Thoracic aorta (tissue), 2 donors: ENCODE data around the gene IL17RA. TPM values are rescaled to one million over a fixed set of nuclear protein-coding genes. Genes with fewer than 3 reads are reported as not detected.

Experiments used
- ATAC-seq: fragments of 150-250 bp; one replicate; pipeline ENCODE4 v1.8.0; 2017; ENCODE audit warnings: low read depth; ENCODE audit not compliant: insufficient number of reproducible peaks, low FRiP score
- DNase-seq: peaks from one replicate; pipeline ENCODE4 v3.0.0-alpha.2; 2020; ENCODE audit warnings: low spot score
- H3K27ac ChIP-seq, 2 donors: fragments of 200-600 bp; sonication (generic); 1 replicate in 1 of 2; 2 replicates in 1 of 2; pipeline ENCODE4 v1.5.1; 2016; ENCODE audit warnings: mild to moderate bottlenecking in 2 of 2, moderate library complexity in 2 of 2
- H3K27me3 ChIP-seq: fragments of 200-600 bp; sonication (generic); replicated peaks from 2 replicates; pipeline ENCODE4 v1.6.0; 2016; ENCODE audit warnings: mild to moderate bottlenecking; ENCODE audit not compliant: insufficient read depth
- H3K36me3 ChIP-seq: fragments of 200-600 bp; sonication (generic); one replicate; pipeline ENCODE4 v1.5.1; 2016
- H3K4me1 ChIP-seq, 2 donors: fragments of 200-600 bp; sonication (generic); 1 replicate in 1 of 2; 2 replicates in 1 of 2; pipeline versions ENCODE4 v1.5.1 to v1.6.0; 2016; ENCODE audit warnings: low read depth in 2 of 2, mild to moderate bottlenecking in 1 of 2; ENCODE audit not compliant: control insufficient read depth in 1 of 2
- H3K4me3 ChIP-seq: fragments of 200-600 bp; sonication (generic); 2 replicates; pipeline ENCODE4 v1.5.1; 2016; ENCODE audit warnings: mild to moderate bottlenecking
- H3K9me3 ChIP-seq: fragments of 200-600 bp; sonication (generic); 2 replicates; pipeline ENCODE4 v1.5.1; 2016
- total RNA-seq, 2 donors: library from RNA; depleted of rRNA; stranded (reverse); fragments of >200 nt; gene quantifications; one replicate each; pipeline versions ENCODE4 v1.1.0 to v1.2.3, GENCODE V29; 2016
- TF ChIP-seq, protein P1 (sequence below): fragments of 200-600 bp; sonication (generic); IDR thresholded peaks from one replicate; pipeline ENCODE4 v1.5.1; 2019; ENCODE audit warnings: antibody characterized with exemption

Gene IL17RA
- total RNA-seq, 2 donors from 2014 or later = 28.4 to 34.1 TPM

DNA sequence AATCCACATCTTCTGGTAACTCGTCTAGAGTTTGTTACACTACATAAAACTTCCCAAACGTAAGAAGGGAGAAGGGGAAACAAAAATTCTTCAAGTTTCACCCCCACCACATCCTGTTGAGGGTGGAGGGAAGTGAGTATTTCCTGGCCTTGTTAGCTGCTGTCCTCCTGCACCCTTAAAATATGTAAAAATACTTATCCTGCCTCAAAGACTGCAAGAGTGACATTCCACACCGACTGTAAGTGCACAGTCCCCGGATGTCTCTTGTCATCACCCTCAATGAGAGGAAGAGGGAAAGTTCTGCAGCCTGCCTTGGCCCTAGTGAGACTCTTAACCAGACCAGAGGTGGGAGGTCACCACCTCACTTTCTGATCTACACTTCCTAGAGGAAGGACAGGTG, 33.1 kb downstream of the IL17RA start:
- DNase-seq = no peak
- Histone ChIP-seq H3K4me3 (no peak overlapping the region), H3K27me3 (peaks cover 12% of the 10 kb centered on the region), H3K9me3 (no peaks in the 10 kb centered on the region), H3K4me1 (peaks cover 5 to 8% of the 10 kb centered on the region in 2 donors), H3K36me3 (no peaks in the 10 kb centered on the region), H3K27ac (no peak overlapping the region)
- no peak for ATAC-seq
- TF ChIP-seq, protein P1, sequence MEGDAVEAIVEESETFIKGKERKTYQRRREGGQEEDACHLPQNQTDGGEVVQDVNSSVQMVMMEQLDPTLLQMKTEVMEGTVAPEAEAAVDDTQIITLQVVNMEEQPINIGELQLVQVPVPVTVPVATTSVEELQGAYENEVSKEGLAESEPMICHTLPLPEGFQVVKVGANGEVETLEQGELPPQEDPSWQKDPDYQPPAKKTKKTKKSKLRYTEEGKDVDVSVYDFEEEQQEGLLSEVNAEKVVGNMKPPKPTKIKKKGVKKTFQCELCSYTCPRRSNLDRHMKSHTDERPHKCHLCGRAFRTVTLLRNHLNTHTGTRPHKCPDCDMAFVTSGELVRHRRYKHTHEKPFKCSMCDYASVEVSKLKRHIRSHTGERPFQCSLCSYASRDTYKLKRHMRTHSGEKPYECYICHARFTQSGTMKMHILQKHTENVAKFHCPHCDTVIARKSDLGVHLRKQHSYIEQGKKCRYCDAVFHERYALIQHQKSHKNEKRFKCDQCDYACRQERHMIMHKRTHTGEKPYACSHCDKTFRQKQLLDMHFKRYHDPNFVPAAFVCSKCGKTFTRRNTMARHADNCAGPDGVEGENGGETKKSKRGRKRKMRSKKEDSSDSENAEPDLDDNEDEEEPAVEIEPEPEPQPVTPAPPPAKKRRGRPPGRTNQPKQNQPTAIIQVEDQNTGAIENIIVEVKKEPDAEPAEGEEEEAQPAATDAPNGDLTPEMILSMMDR = no peak

DNA sequence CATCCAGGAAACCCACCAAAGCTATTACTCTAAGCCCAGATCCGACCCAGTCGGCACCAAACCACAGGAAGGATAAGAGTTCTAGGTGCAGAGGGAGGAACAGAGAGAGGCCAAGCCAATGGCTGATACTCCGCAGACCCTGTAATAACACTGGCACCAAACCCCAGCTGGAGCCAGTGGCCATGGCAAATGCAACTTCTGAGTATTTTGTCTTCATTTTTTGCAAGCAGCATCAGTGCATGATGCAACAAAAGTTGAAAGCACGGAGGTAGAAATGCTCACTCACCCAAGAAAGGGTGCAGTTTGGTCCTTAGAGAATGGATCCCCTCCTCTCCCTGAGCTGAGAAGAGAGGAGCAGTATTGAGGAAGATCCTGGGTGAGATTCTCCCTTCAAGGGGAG, 33.5 kb downstream of the IL17RA start:
- Histone ChIP-seq H3K4me3 (no peak overlapping the region), H3K4me1 (peaks cover 5 to 8% of the 10 kb centered on the region in 2 donors), H3K27ac (no peak overlapping the region), H3K27me3 (peaks cover 12% of the 10 kb centered on the region), H3K36me3 (no peaks in the 10 kb centered on the region), H3K9me3 (no peaks in the 10 kb centered on the region)
- DNase-seq = no peak
- TF ChIP-seq, protein P1 = no peak
- ATAC-seq = no peak

DNA sequence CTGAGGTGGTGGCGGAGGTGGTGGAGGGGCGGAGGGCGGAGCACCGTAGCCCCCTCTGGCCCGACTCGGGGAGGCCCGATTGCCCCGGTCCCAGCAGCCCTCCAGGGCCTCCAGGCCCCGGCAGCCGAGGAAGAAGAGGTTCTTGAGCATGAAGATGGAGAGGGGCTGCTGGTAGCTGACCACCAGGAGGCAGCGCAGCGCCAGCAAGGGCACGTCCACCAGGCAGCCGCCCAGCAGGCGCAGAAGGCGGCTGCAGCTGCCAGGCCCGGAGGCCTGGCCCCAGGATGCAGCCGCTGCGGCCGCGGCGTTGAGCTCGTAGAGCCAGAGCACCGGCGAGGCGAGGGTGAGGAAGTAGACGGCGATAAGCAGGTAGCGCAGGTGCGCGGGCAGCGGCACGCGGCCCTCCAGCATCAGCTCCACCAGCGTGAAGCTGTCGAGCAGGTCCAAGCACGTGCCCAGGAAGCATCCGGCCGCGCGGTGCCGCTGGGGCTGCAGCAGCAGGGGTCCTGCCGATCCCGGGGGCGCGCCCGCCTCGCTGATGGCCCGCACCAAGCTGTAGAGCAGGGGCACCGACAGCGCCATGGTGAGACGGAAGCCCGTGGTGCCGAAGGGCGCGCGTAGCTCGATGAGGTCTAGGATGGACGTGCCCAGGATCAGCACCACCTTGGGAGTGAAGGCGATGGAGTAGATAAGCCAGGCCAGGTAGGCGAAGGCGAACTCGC, 34.8 kb downstream of the IL17RA start:
- no peak for DNase-seq
- peaks cover 12% of the 10 kb centered on the region for H3K27me3 ChIP-seq

DNA sequence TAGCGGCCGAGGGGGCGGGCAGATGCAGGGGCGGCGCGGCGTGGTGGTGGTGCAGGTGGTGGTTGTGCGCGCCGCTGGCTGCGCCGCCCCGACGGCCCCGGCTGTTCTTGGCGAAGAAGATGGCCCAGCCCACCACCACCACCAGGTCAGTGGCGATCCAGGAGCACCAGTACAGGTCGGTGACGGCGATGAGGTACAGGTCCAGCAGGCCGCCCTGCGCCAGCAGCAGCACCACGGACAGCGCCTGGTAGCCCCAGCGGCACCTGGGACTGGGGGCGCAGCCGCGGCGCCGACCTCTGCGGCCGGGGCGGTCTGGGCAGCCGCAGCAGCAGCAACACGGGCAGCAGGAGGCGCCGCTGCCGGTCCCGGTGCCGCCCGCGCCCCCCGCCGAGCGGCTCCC, 35.5 kb downstream of the IL17RA start:
- no peak overlapping the region for H3K27ac ChIP-seq
- DNase-seq (no peak), ATAC-seq (no peak)
- TF ChIP-seq, protein P1 = no peak
- H3K9me3 ChIP-seq = no peaks in the 10 kb centered on the region
- H3K36me3 ChIP-seq = no peaks in the 10 kb centered on the region
- peaks cover 12% of the 10 kb centered on the region for H3K27me3 ChIP-seq
- H3K4me1 ChIP-seq = peaks cover 5 to 8% of the 10 kb centered on the region in 2 donors
- no peak overlapping the region for H3K4me3 ChIP-seq

More for the DNA sequence above, 34.8 kb downstream of the IL17RA start:
- H3K4me3 ChIP-seq = no peak overlapping the region
- H3K9me3 ChIP-seq = no peaks in the 10 kb centered on the region
- ATAC-seq = no peak
- no peaks in the 10 kb centered on the region for H3K36me3 ChIP-seq
- H3K4me1 ChIP-seq = peaks cover 5 to 8% of the 10 kb centered on the region in 2 donors
- no peak overlapping the region for H3K27ac ChIP-seq
- TF ChIP-seq, protein P1 = no peak

DNA sequence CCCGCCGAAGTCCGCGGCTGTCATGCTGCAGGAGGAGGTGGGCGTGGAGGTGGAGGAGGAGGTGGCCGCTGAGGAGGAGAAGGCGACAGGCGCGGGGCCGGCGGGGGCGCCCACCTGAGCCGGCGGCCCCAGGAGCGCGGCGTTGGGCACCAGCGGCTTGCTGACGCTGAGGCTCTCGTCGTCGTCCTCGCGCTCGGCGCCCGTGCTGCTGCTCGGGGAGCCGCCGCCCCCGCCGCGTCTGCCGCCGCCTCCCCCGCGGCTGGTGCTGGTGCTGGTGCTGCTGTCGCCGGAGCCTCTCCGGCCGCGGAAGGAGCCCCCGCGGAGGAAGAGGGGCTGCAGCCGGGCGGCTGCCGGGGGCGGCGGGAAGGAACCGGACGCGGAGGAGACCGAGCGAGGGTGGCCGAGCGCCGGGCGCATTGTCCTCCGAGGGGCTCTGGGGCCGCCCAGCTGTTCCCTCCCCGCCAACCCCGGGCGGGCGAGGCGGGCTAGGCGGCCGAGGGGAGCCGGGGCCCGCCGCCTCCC, 36.0 kb downstream of the IL17RA start:
- H3K27ac ChIP-seq = no peak overlapping the region
- H3K4me3 ChIP-seq = peak overlapping the region; percentile 74
- H3K36me3 ChIP-seq = no peaks in the 10 kb centered on the region
- H3K4me1 ChIP-seq = peaks cover 5 to 8% of the 10 kb centered on the region in 2 donors
- DNase-seq (no peak), ATAC-seq (no peak)
- peaks cover 12% of the 10 kb centered on the region for H3K27me3 ChIP-seq
- TF ChIP-seq, protein P1 = no peak
- H3K9me3 ChIP-seq = no peaks in the 10 kb centered on the region
